NCI-H748 treated with DMSO at 0.1 percent for 48 hours (cell line): ENCODE data around the gene ADGRG3.
"Not testable (repeated sequence)": the region's sequence is repeated elsewhere in the genome, so short reads cannot be mapped to it uniquely, and the experiment has no call there.

Experiments
- DNase-seq: peaks from one replicate; lab custom pipeline; 2025; lab: John Stamatoyannopoulos, UW

ADGRG3 gene

DNA sequence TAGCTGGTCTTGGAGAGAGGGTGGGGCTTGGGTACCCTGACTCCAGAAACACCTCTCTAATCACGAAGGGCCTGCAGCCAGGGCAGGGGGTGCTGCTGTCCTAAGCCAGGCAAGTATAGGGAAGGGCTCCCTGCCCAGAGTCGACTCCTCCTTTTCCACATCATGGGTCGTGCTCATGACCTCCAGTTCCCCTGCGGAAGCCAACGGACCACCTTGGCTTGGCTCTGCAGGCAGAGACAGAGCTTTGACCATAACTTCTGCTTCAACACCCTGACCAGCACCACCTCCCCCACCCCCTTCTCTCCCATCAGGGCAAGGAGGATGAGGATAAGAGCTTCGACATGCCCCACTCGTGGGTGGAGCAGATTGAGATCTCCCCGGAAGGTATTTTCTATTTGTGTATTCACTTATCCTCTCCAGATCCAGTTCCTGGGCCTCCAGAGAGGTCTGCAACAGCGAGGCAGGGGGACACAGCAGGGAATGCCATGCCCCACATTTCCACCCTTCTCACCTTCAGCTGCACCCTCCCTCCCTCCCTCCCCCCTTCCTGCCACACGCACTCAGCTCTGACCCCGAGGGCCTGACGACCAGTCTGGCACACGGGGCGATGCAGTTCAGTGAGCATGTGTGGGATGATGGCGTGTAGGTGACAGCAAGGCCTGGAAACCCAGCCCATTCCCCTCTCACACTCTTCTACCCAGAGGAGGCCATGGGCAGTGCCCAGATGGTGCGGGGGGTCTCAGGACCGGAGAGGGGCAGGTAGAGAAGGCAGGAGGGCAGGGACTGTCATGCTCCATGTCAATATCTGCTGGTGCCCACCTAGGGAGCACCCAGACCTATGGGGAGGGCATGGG lies 53.5 kb downstream of the ADGRG3 start:
- no peak for DNase-seq

DNA sequence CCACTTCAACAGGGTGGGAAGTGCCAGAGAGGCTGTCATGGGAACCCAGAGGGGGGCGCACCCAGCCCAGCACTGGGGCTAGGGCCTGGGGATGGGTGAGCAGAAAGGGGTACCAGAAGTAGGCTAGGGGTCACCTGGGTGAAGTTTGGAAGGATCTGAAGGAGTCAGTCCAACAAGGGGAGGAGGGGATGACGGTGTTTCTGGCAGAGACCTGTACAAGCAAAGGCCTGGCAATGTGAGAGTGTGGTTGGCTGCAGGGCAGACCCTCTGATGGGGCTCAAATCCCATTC lies 54.0 kb downstream of the ADGRG3 start:
- no peak for DNase-seq

DNA sequence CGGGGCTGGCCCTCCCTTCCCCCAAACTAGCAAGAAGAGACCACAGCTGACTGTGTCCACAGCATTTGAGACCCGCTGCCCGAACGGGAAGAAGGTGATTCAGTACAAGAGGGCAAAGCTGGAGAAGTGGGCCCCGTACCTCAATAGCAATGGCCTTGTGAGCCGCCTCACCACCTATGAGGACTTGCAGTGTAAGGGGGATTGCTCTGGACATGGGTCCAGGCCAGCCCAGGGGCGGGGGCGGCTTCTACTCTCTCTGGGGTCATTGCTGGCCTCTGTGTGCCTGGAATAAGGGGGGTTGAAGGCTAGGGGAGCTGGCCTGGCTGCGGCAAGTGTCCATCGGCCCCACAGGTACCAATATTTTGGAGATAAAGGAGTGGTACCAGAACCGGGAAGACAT lies 54.5 kb downstream of the ADGRG3 start:
- no peak for DNase-seq

DNA sequence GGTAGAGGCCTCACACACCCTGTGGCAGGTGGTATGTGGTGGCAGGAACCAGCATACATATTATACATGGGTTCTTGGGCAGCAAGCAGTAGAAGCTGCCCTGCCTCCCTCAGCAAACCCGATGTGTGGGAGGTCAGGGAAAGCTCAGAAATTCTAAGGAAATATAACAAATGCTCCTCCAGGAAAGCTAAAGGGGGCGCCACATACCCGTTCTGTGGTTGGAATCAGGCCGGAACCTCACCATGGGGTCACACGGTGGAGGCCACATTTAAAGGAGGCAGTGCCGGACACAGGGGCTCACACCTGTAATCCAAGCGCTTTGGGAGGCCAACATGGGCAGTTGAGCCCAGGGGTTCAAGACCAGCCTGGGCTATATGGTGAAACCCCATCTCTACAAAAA lies 55.1 kb downstream of the ADGRG3 start:
- DNase-seq, result no peak

DNA sequence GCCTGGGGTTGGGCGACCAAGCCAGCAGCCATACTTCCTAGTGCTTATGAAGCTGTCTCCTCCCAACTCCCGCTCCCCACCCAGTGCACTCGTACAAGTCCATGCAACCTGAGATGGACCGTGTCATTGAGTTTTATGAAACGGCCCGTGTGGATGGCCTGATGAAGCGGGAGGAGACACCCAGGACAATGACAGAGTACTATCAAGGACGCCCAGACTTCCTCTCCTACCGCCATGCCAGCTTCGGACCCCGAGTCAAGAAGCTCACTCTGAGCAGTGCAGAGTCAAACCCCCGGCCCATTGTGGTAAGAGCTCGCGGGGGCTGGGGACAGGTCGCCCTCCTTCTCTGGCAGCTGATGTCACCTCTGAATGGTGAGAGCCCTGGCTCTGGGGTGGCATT lies 56.4 kb downstream of the ADGRG3 start:
- DNase-seq, result no peak

DNA sequence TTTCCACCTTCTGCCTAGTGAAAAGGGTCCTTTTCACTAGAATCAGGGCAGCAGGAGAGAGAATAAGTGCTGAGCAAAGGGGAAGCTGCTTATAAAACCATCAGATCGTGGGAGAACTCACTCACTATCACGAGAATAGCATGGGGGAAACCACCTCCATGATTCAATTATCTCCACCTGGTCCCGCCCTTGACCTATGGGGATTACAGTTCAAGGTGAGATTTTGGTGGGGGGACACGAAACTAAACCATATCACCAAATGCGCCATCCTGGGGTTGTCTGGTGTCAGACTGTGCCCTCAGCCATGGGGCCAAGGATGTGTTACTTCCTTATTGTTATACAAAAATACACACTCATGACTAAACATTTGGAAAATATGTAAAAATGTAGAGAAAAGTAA lies 57.0 kb downstream of the ADGRG3 start:
- no peak for DNase-seq

DNA sequence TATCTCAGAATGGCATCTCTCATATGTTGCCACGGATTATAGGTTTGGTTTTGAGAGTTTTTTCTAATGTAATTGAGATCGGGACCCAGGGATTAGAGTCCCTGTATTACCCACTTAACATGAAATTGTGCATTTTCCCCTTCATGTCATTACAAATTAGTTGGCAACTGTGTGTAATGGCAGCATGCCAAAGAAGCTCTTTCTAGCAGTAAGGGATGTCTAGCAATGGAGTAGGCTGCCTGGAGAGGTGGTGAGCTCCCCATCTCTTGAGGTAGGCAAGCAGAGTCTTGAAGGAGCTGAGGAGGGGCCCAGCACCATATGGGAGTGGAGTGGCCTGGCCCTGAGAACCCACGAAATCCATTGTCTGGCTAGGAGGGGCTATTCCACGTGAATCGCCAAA lies 57.4 kb downstream of the ADGRG3 start:
- DNase-seq, result no peak

DNA sequence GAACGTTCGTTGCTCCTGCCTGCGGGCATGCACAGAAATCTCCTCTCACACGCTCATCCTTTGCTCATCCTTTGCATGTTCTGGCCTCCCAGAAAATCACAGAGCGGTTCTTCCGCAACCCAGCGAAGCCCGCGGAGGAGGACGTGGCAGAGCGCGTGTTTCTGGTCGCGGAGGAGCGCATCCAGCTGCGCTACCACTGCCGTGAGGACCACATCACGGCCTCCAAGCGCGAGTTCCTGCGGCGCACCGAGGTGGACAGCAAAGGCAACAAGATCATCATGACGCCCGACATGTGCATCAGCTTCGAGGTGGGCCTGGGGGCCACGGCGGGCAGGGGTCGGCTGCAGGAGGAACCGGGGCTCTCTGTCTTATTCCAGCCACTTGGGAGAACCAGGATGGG lies 57.9 kb downstream of the ADGRG3 start:
- DNase-seq, result no peak

DNA sequence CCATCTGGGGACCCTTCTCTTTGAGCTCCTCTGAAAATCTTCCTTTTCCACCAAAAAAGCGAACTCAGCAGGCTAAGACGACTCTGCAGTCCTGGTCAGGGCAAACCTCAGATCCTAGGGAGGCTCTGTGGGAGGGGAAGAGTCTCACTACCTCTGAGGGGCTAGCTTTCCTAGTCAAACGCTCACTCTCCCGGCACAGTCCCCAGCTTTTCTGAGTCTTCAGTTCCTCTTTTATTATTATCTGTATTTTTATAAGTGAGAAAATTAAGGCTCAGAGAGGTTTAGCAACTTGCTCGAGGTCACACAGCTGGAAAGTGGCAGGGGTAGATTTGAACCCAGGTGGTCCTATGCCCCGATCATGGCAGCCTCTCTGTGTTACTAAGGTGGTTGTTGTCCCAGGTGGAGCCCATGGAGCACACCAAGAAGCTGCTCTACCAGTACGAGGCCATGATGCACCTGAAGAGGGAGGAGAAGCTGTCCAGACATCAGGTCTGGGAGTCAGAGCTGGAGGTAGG lies 58.4 kb downstream of the ADGRG3 start:
- DNase-seq, result no peak

DNA sequence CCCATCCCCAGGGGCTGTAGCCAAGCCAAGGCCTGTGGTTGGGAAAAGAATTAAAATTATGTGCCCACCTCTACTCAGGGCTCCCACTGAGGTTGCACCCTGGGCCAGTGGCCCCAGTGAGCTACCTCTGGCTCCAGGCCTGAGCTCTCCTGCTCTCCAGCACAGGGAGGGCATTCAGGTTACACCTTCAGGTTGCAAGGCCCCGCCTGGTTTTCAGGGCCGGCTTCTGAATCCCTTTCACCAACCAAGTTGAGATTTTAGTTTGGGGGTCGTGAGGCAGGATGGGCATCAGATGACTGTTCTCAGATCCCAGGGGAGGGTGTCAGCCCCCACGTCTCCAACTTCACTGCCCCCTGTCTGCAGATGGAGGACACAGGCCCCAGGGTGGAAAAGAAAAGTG lies 59.5 kb downstream of the ADGRG3 start:
- no peak for DNase-seq

DNA sequence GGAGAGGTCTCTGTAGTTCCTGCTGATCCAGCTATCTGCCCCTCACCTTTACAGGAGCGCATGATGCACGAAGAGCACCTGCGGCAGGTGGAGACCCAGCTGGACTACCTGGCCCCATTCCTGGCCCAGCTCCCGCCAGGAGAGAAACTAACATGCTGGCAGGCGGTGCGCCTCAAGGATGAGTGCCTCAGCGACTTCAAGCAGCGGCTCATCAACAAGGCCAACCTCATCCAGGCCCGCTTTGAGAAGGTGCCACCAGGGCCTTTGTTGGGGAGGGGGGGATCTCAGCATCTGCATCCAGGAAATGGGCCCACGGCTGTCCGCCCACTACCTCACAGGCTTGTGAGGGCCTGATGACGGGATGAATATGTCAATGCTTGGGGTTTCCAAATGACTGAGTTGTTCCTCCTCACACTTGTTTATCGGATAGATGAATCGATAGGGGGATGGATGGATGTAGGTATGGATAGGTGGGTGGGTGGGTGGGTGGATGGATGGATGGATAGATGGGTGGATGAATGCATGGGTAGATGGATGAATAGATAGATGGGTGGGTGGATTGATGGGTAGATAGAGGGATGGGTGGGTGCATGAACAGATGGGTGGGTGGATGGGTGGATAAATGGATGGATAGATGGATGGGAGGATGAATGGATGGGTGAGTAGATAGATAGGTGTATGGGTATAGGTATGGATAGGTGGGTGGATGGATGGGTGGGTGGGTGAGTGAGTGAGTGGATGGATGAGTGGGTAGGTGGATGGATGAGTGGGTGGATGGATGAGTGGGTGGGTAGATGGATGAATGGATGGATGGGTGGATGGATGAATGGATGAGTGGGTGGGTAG lies 60.5 kb downstream of the ADGRG3 start:
- DNase-seq, result no peak

DNA sequence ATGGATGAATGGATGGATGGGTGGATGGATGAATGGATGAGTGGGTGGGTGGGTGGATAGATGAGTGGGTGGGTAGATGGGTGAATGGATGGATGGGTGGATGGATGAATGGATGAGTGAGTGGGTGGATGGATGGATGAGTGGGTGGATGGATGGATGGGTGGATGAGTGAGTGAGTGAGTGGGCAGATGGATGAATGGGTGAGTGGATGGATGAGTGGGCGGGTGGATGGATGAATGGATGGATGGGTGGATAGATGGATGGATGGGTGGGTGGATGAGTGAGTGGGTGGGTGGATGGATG lies 61.0 kb downstream of the ADGRG3 start:
- no peak for DNase-seq

DNA sequence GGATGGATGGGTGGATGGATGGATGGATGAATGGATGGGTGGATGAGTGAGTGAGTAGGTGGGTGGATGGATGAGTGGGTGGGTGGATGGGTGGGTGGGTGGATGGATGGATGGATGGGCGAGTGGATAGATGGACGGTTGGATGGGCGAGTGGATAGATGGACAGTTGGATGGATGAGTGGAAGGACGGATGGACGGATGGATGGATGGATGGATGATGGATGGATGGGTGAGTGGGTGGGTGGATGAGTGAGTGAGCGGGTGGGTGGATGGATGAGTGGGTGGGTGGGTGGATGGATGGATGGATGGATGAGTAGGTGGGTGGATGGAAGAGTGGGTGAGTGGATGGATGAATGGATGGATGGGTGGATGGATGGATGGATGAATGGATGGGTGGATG lies 61.7 kb downstream of the ADGRG3 start:
- DNase-seq, result not testable (repeated sequence)

DNA sequence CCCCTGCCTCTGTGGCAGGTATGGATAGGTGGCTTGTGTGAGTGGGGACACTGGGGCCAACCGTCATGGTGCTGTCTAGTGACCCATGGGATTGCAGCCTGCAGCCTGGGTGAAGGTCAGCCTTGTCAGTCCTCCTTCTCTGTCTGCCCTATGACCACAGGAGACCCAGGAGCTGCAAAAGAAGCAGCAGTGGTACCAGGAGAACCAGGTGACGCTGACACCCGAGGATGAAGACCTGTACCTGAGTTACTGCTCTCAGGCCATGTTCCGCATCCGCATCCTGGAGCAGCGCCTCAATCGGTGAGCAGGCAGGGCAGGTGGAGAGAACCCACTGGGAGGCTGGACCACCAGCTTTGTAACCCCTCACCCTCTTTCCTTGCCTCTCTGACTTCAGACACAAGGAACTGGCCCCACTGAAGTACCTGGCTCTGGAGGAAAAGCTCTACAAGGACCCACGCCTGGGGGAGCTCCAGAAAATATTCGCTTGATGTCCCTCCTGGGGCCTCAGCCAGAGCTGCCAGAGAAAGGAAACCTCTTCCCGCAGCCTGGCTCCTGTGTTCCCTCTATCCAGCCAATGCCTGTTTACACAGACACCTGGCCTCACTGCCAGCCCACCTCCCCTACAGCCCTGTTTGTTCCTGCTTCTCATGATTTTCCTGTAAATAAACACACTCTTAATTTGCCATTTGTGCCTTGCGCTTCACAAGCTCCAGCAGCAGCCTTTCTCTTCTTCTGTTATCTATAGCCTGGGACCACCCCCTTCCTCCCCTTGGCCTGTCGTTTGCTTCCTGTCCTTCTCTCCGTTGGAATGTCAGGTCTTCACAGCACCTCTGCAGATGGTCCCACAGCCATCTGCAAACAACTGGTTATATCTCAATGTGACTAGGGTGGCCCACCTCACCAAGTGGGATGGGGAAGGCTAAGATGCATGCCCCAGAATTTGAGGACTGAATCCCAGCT lies 62.9 kb downstream of the ADGRG3 start:
- no peak for DNase-seq

DNA sequence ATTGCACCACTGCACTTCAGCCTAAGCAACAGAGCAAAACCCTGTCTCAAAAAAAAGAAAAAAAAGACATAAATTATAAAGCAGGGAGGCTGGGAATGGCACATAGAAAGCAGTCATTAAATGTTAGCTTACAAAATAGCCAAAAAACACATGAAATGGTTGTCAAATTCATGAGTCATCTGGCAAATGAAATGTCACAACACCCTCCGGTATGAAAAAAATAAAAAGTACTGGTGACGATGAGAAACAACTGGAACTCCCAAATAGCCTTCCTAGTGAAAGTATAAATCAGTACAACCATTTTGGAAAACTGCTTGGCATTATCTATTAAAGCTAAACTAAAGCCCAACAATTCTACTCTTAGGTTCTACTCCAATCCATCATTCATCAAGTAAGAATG lies 63.9 kb downstream of the ADGRG3 start:
- DNase-seq, result no peak

DNA sequence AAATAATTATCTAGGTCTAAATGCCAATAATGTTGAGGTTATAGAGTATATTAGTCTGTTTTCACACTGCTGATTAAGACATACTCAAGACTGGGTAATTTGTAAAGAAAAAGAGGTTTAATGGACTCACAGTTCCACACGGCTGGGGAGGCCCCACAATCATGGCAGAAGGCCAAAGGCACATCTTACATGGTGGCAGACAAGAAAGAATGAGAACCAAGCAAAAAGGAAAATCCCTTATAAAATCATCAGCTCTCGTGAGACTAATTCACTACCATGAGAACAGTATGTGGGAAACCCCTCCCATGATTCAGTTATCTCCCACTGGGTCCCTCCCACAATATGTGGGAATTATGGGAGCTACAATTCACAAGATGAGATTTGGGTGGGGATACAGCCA lies 64.6 kb downstream of the ADGRG3 start:
- DNase-seq, result no peak

DNA sequence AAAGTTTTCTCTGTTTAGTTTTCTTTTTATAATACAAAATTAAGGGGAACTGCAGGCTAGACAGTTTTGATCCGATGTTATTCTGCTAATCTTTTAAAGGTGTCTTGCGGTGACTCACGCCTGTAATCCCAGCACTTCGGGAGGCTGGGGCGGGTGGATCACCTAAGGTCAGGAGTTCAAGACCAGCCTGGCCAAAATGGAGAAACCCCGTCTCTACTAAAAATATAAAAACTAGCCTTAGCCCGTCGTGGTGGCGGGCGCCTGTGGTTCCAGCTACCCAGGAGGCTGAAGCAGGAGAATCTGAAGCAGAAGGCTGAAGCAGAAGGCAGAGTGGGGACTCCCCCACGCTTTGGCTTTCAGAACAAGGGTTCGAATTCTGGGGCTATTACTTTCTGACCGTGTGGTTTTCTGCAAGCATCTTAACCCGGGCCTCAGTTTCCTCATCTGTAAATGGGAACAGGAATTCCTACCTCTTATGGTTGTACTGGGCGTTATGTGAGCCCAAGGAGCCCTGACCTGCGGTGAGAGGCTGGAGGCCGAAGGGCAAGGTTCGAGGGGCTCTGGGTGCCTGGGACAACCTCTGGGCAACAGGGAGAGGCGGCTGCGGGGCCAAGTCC lies 66.3 kb downstream of the ADGRG3 start:
- no peak for DNase-seq

DNA sequence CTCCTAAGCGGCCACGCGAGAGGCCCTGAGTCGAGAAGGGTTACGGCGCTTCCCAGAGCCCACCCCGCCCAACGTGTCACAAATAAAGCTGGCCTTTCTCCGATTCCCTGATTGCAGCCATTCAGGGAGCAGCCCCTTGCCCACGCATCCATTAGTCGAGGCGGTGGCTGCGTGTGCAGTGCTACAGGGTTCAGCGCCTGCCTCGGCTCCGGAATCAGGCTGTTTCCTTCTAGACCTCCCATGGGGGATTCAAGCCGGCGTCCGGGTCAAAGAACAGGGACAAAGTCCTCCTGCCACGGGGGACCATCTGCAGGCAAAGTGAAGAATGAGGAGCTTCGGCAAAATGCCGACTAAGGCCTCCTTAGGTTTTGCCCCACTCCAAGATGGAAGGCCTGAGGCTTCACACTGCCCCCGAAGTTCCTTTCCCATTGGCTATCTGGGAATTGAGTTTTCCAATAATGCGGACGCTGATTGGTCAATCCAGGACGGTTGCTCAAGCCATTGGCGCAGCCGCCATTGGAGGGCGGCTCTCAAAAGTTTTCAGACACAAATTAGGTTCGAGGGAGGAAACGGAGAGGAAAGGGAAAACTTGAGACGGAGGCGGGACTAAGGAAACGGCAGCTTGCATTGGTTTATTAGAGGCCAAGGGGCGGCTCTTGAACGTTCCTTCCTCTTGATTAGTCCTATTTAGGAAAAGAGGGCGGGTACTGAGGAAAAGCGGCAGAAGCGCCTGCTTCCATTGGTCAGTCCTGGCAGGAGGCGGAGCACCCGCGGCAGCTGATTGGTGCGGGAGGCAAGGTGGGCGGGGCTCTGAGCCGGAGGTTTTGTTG lies 67.0 kb downstream of the ADGRG3 start:
- DNase-seq, result peak; percentile 96

DNA sequence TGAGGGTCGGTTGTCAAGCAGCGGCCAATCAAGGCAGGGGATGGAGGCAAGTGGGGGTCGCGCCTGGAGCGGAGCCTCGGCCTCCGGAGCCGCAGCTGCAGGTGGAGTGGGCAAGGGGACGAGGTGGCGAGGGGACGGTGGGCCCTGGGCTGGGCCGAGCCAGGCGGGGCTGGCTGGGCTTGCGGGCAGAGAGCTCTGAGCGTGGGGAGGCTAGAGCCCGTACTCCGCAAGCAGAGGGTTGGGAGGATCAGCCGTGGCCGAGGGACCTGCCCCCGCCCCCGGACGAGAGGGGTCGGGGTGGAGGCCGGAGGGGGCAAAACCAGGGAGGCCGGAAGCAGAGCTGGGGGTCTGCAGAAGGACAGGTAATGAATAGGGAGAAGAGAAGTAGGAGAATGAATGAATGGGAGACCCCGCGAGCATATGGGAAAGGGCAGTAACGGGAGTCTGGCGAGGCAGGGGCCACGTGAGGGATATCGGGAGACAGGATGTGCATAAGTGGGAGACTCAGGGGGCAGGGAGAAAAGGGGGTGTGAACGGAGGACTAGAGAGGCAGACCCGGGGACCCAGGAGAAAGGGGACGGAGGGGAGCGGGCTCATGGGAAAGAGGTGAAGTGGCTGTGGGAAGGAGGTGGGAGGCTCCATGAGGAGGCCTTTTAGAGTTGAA lies 67.8 kb downstream of the ADGRG3 start, which contains the start of gene KATNB1:
Gene KATNB1 (plus strand): TSS at position 16 of the 664 bp plus-strand sequence. CDS start 1,474 bp downstream, outside the sequence.
- no peak for DNase-seq
